Gastrocnemius medialis (tissue), 4 donors: ENCODE measurements around the gene SPTSSA. TPM values are rescaled to one million over a fixed set of nuclear protein-coding genes. Genes with fewer than 3 reads are reported as not detected.
"Not testable (repeated sequence)": the region's sequence is repeated elsewhere in the genome, so short reads cannot be mapped to it uniquely, and the experiment has no call there.

Experiments used
- ATAC-seq, 2 donors: fragments of 150-250 bp; one replicate each; pipeline ENCODE4 v1.9.1; 2016
- DNase-seq, 2 donors: peaks; one replicate each; pipeline ENCODE4 v3.0.0-alpha.2; 2019
- H3K27ac ChIP-seq, 4 donors: fragments of 200-600 bp; sonication (generic); 1 replicate in 1 of 4; 2 replicates in 3 of 4; pipeline ENCODE4 v1.5.1; 2016 to 2018; ENCODE audit warnings: mild to moderate bottlenecking in 2 of 4, moderate library complexity in 1 of 4
- H3K27me3 ChIP-seq, 3 donors: fragments of 200-600 bp; sonication (generic) in 2 of 3; 1 replicate in 1 of 3; 2 replicates in 2 of 3; pipeline versions ENCODE4 v1.5.1 to v1.6.0; 2016 to 2019; ENCODE audit warnings: mild to moderate bottlenecking in 1 of 3, moderate library complexity in 1 of 3
- H3K36me3 ChIP-seq, 2 donors: fragments of 200-600 bp; sonication (generic) in 1 of 2; one replicate each; pipeline ENCODE4 v1.5.1; 2017 to 2018
- H3K4me1 ChIP-seq, 2 donors: fragments of 200-600 bp; sonication (generic) in 1 of 2; one replicate each; pipeline ENCODE4 v1.5.1; 2016 to 2017; ENCODE audit warnings: mild to moderate bottlenecking in 2 of 2
- H3K4me3 ChIP-seq, 4 donors: fragments of 200-600 bp; sonication (generic) in 3 of 4; 1 replicate in 1 of 4; 2 replicates in 3 of 4; pipeline ENCODE4 v1.5.1; 2016 to 2019; ENCODE audit warnings: mild to moderate bottlenecking in 2 of 4
- H3K9me3 ChIP-seq, 3 donors: fragments of 200-600 bp; sonication (generic) in 2 of 3; 1 replicate in 1 of 3; 2 replicates in 2 of 3; pipeline ENCODE4 v1.5.1; 2016 to 2019
- POLR2A ChIP-seq, 2 donors: fragments of 450-650 bp; IDR thresholded peaks; one replicate each; pipeline ENCODE4 v1.6.1; 2017; ENCODE audit warnings: antibody characterized with exemption in 2 of 2, mild to moderate bottlenecking in 2 of 2, moderate library complexity in 2 of 2
- in situ Hi-C, 4 donors: fragments of 200-750 bp; cut with MboI; loops; one replicate each; pipeline versions ENCODE4 v1.15.0 to v1.8.0; 2017; ENCODE audit warnings: low sequenced_read_pairs in 4 of 4
- intact Hi-C: fragments of 100-400 bp; cut with DNase I; formaldehyde crosslinking; loops from one replicate; pipeline ENCODE4 v1.15.1; 2023; ENCODE audit warnings: low total_unique reads
- total RNA-seq, 4 donors: library from RNA; depleted of rRNA; stranded (reverse); fragments of >200 nt; gene quantifications; one replicate each; pipeline versions ENCODE4 v1.1.0 to v1.2.3, GENCODE V29; 2016
- TF ChIP-seq, protein P1 (sequence below), 5 experiments: fragments of 450-650 bp in 3 of 5; fragments of 200-600 bp in 2 of 5; sonication (generic) in 2 of 5; IDR thresholded peaks in 4 of 5; conservative IDR thresholded peaks in 1 of 5; 1 replicate in 4 of 5; 2 replicates in 1 of 5; pipeline ENCODE4 v1.5.1; 2016 to 2019; ENCODE audit warnings: antibody characterized with exemption in 5 of 5, mild to moderate bottlenecking in 3 of 5, moderate library complexity in 3 of 5

The SPTSSA gene
- total RNA-seq, 4 donors from 2014 or later: 6.4 to 14.0 (median 10.2) TPM

DNA sequence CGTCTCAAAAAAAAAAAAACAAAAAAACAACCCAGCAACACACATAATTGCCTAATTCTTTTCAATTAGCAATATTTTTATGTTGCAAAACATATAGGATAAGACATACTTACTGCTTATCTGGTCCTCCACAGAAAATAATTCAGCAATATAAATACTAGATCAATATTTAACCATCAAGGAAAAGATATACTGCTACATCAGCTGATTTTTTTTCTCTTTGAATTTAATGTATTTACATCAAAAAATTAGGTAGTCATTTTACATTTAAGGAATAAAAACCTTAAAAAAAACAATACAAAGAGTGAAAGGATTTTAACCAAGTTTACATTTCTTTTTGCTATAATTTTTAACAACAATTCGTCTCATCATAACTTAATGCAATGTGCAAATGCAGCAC lies 28.1 kb downstream of the SPTSSA start:
- no peak overlapping the region for H3K4me3 ChIP-seq
- H3K4me1 ChIP-seq: peaks cover 0 to 12% of the 10 kb centered on the region in 2 donors
- ATAC-seq: no peak
- no peaks in the 10 kb centered on the region for H3K9me3 ChIP-seq
- no peak for DNase-seq
- TF ChIP-seq, protein P1, sequence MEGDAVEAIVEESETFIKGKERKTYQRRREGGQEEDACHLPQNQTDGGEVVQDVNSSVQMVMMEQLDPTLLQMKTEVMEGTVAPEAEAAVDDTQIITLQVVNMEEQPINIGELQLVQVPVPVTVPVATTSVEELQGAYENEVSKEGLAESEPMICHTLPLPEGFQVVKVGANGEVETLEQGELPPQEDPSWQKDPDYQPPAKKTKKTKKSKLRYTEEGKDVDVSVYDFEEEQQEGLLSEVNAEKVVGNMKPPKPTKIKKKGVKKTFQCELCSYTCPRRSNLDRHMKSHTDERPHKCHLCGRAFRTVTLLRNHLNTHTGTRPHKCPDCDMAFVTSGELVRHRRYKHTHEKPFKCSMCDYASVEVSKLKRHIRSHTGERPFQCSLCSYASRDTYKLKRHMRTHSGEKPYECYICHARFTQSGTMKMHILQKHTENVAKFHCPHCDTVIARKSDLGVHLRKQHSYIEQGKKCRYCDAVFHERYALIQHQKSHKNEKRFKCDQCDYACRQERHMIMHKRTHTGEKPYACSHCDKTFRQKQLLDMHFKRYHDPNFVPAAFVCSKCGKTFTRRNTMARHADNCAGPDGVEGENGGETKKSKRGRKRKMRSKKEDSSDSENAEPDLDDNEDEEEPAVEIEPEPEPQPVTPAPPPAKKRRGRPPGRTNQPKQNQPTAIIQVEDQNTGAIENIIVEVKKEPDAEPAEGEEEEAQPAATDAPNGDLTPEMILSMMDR (IDR thresholded peaks at IDR 0.05 in 4 of 5, conservative IDR thresholded peaks at IDR 0.05 in 1 of 5): no peak
- no peak for TF ChIP-seq POLR2A (IDR thresholded peaks at IDR 0.05)
- no peaks in the 10 kb centered on the region for H3K36me3 ChIP-seq
- H3K27ac ChIP-seq: no peak overlapping the region
- intact Hi-C loops (no loop called here), in situ Hi-C loops (no loop called here)
- H3K27me3 ChIP-seq: no peaks in the 10 kb centered on the region

DNA sequence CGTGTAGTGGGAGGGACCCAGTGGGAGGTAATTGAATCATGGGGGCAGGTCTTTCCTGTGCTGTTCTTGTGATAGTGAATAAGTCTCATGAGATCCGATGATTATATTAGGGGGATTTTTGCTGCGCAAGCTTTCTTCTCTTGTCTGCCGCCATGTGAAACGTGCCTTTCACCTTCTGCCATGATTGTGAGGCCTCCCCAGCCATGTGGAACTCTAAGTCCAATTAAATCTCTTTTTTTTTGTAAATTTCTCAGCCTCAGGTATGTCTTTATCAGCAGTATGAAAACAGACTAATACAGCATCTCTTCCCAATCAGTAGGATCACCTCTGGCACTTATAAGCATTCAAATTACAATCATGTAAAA lies 34.0 kb downstream of the SPTSSA start:
- H3K9me3 ChIP-seq, H3K27ac ChIP-seq, H3K27me3 ChIP-seq, DNase-seq, ATAC-seq, H3K4me3 ChIP-seq, H3K36me3 ChIP-seq, intact Hi-C loops, in situ Hi-C loops, H3K4me1 ChIP-seq: not testable (repeated sequence)

- Histone ChIP-seq H3K4me3 (no peak overlapping the region), H3K27me3 (no peaks in the 10 kb centered on the region), H3K27ac (no peak overlapping the region), H3K4me1 (no peaks in the 10 kb centered on the region), H3K36me3 (no peaks in the 10 kb centered on the region), H3K9me3 (no peaks in the 10 kb centered on the region)
- DNase-seq (no peak), ATAC-seq (no peak)
- intact Hi-C loops (no loop called here), in situ Hi-C loops (no loop called here)
- TF ChIP-seq, protein P1 (IDR thresholded peaks at IDR 0.05 in 4 of 5, conservative IDR thresholded peaks at IDR 0.05 in 1 of 5): no peak
- no peak for TF ChIP-seq POLR2A (IDR thresholded peaks at IDR 0.05)
These were observed 35.4 kb downstream of the SPTSSA start for GRCh38 chr14:34426313-34427295.

DNA sequence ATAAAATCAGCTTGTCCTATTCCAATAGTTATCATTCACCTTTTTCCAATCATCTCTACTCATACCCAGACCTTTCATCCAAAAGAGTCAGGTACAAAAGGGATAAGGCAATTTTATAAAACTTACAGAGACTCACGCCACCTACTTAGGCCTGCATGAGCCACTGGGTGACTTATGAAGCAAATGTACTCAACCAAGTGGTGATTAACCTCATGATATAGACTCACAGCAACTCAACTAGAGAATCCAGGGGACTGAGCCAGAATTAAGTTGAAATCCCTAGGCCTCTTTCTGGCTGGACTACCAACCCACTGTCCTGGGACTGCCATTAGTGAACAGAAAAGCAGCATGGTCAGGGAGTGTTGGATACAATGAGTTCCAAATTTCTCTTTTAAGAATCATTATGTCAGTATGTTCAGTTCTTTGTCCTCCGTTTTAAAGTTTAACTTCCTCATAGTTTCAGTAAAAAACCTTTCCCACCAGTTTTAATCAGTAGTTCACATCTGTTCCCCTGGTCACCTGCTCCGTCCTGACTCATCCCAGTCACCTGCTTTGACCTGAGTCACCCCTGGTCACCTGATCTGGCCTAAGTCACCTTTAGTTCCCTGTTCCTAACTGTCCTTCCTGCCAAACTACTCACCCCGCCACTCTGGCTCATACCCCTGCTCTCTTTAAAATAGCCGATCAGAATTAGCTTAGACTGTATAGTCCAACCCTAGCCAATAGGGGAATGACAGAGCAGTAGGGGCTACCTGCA lies 36.8 kb downstream of the SPTSSA start:
- no peak for DNase-seq
- peaks cover 0 to 9% (median 0%) of the 10 kb centered on the region in 3 donors for H3K9me3 ChIP-seq
- no peaks in the 10 kb centered on the region for H3K27me3 ChIP-seq
- H3K36me3 ChIP-seq: no peaks in the 10 kb centered on the region
- no peaks in the 10 kb centered on the region for H3K4me1 ChIP-seq
- in situ Hi-C loops (no loop called here), intact Hi-C loops (no loop called here)
- H3K27ac ChIP-seq: no peak overlapping the region
- no peak overlapping the region for H3K4me3 ChIP-seq
- no peak for ATAC-seq
- TF ChIP-seq, protein P1 (IDR thresholded peaks at IDR 0.05 in 4 of 5, conservative IDR thresholded peaks at IDR 0.05 in 1 of 5): no peak
- TF ChIP-seq POLR2A (IDR thresholded peaks at IDR 0.05): no peak

GRCh38 chr14:34424488-34424887 lies 37.6 kb downstream of the SPTSSA start:
- H3K27ac ChIP-seq: no peak overlapping the region
- TF ChIP-seq, protein P1 (IDR thresholded peaks at IDR 0.05 in 4 of 5, conservative IDR thresholded peaks at IDR 0.05 in 1 of 5): no peak
- in situ Hi-C loops: no loop called here
- intact Hi-C loops: no loop called here
- H3K36me3 ChIP-seq: no peaks in the 10 kb centered on the region
- no peak for DNase-seq
- no peaks in the 10 kb centered on the region for H3K27me3 ChIP-seq
- peaks cover 0 to 12% (median 0%) of the 10 kb centered on the region in 3 donors for H3K9me3 ChIP-seq
- ATAC-seq: no peak
- H3K4me3 ChIP-seq: no peak overlapping the region
- no peaks in the 10 kb centered on the region for H3K4me1 ChIP-seq
